NCI-H1092 treated with DMSO at 0.1 percent for 48 hours (cell line): ENCODE measurements around the gene PROP1.
"Not testable (repeated sequence)": the region's sequence is repeated elsewhere in the genome, so short reads cannot be mapped to it uniquely, and the experiment has no call there.

Experiments used
- DNase-seq: peaks from one replicate; lab custom pipeline; 2025; lab: John Stamatoyannopoulos, UW

Gene PROP1

GRCh38 chr5:177982072-177982727 is 13.8 kb downstream of the PROP1 start:
- DNase-seq, result no peak

GRCh38 chr5:177981296-177982071 is 14.6 kb downstream of the PROP1 start:
- no peak for DNase-seq

GRCh38 chr5:177980743-177981151 is 15.3 kb downstream of the PROP1 start:
- no peak for DNase-seq

DNA sequence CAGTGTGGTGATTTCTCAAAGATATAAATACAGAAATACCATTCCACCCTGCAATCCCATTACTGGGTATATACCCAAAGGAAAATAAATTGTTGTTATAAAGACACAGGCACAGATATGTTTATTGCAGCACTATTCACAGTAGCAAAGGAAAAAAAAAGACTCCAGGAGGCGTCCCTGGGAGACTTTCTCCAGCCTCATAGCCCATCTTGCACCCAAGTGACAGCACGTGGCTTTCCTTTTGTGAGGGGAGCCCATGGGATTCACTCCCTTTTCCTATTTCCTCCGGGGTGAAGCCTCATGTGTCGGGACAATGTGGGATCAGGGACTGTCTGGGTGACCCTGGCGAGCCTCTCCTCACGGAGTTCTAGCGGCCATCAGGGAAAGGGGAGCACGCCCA is 18.4 kb downstream of the PROP1 start:
- DNase-seq, result not testable (repeated sequence)

DNA sequence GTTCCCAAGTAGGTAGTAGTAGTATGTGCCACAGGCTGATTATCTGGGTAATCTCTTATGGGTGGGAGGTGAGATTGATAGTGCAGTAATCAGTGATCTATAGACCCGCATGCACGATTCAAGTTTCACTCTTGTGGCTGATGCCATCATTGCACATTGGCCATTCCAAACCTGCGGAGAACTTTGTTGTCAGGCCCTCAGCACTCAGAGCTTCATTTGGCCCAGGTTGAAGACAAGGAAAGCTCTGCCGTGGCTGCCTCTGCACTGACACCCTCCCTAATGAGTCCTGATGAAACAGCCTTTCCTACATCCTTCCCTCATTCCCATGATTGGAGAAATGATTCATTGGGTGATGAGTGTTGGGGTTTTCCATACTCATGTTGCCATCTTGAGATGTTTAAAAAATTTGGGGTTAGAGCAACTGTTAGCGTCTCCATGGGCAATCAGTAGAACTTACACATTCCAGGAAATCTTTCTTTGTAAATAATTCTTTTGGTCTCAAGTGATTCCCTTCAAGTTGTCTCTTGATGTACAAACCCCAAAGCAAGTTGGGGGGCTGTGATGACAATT is 22.9 kb downstream of the PROP1 start:
- DNase-seq, result no peak

GRCh38 chr5:177972613-177973012 is 23.4 kb downstream of the PROP1 start:
- DNase-seq, result no peak

DNA sequence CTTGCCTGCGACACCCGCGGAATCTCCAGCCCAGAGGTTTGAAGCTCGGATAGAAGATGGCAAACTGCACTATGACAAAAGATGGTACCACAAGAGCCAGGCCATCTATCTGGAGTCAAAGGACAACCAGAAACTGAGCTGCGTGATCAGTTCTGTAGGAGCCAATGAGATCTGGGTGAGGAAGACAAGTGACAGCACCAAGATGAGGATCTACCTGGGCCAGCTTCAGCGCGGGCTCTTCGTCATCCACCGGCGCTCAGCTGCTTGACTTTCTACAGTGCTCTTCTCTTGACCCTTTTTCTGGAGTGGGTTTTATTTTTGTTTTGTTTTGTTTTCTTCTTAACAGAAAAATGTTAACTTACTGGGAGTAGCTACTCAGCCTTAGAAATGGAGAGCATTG is 24.0 kb downstream of the PROP1 start:
- DNase-seq, result not testable (repeated sequence)

DNA sequence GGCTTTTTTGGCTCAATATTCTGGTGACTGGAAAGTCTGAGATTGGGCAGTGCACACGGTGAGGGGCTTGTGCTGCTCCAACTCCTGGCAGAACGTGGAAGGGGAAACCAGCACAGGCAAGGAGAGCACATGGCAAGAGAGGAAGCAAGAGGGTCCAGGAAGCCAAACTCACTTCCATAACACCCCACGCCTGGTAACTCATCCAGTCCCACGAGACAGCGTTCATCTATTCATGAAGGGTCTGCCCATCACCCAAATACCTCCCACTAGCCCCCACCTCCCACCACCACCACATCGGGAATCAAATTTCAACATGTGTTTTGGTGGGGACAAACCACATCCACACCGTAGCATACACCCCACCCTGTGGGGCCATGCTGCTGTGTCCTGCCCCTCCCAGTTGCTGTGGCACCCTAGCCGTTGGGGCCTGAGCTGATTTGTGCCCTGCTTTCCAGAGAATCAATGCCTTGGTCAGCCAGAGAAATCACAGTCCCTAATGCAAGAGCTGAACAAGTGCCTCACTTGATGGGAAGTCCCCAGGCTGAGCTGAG is 27.3 kb downstream of the PROP1 start:
- no peak for DNase-seq

GRCh38 chr5:177967221-177967887 is 28.7 kb downstream of the PROP1 start:
- DNase-seq, result no peak

DNA sequence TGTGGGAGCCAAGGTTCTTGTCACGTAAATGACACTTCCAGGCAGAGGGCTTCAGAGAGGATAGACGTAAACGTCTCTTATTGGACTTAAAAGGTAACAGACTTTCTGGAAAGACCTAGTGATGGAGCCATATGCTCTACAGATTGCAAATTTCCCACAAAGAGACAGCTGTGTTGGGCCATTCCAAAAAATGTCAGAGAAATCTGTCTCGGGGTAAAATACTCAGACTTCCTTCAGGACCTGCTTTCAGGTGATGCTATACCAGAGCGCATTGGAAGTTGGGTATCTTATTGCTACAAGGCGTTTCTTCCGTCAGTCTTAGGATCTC is 29.2 kb downstream of the PROP1 start:
- no peak for DNase-seq

GRCh38 chr5:177966009-177966838 is 29.8 kb downstream of the PROP1 start:
- no peak for DNase-seq

DNA sequence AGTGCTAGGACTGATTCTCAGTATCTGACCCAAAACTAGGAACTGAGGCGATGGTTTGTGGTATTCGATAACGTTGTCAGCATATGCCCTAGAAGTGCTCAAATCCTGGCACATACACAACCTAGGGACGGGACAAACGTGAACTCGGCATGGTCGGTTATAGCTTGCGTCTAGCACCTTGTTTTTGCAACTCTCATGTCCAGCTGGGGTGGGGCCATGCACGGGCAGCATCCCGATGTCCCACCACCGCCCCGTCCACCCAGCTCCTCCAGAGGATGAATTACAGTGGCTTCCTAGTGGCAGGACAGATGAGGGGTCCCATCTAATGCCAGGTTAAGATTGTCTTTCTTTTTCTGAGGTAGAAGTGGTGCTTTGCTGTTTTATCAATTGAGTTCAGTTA is 31.6 kb downstream of the PROP1 start:
- DNase-seq, result no peak

DNA sequence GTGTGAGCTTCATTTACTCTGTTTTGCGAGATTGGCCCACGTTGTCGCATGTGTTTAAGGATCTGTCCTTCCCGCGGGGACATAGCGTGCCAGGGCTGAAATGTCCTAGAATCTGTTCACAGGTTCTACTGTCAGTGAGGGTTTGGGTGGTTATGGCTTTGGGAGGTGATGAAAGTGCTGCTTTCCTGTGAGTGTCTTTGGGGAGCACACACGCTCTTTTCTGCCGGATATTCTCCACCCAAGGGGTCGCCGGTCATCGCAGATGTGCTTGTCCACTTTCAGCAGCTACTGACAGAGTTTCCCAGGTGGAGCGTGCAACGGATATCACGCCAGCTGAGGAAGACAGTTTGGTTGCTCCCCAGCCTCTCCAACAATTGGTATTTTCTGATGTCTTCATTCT is 32.1 kb downstream of the PROP1 start:
- no peak for DNase-seq

GRCh38 chr5:177959315-177959714 is 36.7 kb downstream of the PROP1 start:
- no peak for DNase-seq

DNA sequence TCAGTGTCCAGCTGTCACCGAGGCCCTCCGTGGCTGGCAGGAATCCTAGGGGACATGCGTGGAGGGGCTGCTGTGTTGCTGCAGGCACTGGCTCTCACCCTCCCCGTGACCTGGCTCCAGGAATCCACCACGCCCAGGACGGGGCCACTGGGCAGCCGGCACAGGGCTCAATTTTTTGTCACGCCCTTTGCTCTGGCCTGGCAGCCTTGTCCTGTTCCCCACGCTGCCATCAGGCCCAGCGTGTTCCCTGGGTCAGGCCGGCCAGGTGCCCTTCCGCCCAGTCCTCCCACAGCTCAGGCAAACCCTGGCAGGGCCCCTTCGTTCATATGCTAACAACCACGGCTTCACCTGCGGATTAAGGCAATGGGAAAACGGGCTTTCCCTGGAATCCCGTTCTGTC is 37.3 kb downstream of the PROP1 start:
- DNase-seq, result no peak

- DNase-seq, result no peak
These were observed 38.8 kb downstream of the PROP1 start for GRCh38 chr5:177957241-177957640.

DNA sequence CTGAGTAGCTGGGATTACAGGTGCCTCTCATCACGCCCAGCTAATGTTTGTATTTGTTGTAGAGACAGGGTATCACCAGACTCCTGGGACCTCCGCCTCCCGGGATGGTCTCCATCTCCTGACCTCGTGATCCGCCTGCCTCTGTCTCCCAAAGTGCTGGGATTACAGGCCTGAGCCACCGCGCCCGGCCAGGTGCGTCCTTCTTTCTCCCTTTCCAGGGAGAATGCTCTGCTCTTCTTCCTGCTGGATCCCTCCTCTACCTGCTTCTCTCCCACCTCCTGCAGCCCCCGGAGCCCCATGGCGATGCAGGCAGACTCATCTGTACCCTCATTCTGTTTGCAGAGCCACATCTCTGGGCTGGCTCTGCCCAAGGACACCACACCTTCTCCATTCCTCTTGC is 42.9 kb downstream of the PROP1 start:
- not testable (repeated sequence) for DNase-seq

DNA sequence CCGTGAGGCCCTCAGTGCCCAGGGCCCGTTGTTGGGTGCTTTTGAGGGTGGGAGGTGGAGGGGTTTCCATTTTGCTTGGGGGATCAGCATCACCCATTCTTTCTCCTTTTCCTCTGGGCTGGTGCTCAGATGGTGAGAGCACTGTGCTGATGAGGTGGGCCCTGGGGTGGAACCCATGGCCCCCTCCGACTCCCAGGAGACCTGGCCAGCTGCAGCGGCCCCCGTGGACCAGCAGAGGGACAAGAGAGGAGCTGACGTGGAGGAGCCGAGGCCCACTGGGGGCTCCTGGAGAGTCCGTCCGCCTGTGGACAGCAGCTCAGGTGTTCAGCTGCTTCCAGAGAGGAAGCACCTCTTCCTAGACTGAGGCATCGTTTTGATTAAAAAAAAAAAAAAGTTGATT is 46.4 kb downstream of the PROP1 start:
- not testable (repeated sequence) for DNase-seq

DNA sequence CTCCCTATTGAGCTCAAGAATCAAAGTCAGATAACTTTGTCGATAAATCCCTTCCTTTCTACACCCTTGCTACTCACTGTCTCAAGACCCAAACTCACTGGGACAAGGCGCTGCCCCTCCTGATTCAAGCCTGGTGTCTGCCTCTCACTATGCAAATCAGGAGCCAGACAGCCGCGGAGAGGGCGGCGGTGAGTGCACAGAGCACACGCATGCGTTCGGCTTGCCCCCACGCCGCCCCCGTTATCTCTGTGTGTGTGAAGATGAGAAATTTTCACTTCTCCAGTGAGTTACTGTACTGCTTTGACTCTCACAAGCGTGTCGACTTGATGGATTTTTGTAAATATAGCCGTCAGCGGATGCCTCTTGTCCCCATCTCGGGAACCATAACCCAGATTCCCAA is 47.0 kb downstream of the PROP1 start:
- DNase-seq, result not testable (repeated sequence)

GRCh38 chr5:177947912-177948311 is 48.1 kb downstream of the PROP1 start:
- DNase-seq, result peak; percentile 69

- not testable (repeated sequence) for DNase-seq
These were observed 50.3 kb downstream of the PROP1 start for GRCh38 chr5:177945601-177946283.
